Caco-2 (cell line): ENCODE measurements around the gene CDKAL1. TPM values are rescaled to one million over a fixed set of nuclear protein-coding genes. Genes with fewer than 3 reads are reported as not detected.
"Not testable (repeated sequence)": the region's sequence is repeated elsewhere in the genome, so short reads cannot be mapped to it uniquely, and the experiment has no call there.

Experiments
- BruUV-seq: library from RNA; stranded (reverse); fragments of 400-500 nt; replicated peaks from 2 replicates; lab custom pipeline; 2021; lab: Mats Ljungman, UMichigan
- CTCF ChIA-PET: fragments of 300-600 bp; sonication (Branson Sonifier 250); formaldehyde crosslinking; loops from one replicate; lab custom pipeline; 2022; ENCODE audit warnings: antibody characterized with exemption; lab: Charles Lee
- POLR2A ChIA-PET: fragments of 300-600 bp; sonication (Branson Sonifier 250); formaldehyde crosslinking; loops from one replicate; lab custom pipeline; 2022; ENCODE audit warnings: antibody characterized with exemption; lab: Charles Lee
- DNase-seq, 2 experiments: peaks; one replicate each; pipeline versions ENCODE4 v3.0.0 to v3.0.0-alpha.2; 2020 to 2022
- H3K27me3 ChIP-seq: replicated peaks from 2 replicates; pipeline ENCODE4 v1.6.0; 2011; ENCODE audit warnings: low read length; ENCODE audit not compliant: control insufficient read depth, insufficient read depth
- H3K36me3 ChIP-seq: 2 replicates; pipeline ENCODE4 v1.5.1; 2011; ENCODE audit warnings: low read length; ENCODE audit not compliant: control insufficient read depth, insufficient read depth
- H3K4me1 ChIP-seq: fragments of 250-450 bp; sonication (Bioruptor Pico); 2 replicates; pipeline ENCODE4 v1.5.1; 2020; ENCODE audit warnings: mild to moderate bottlenecking
- H3K4me3 ChIP-seq: 2 replicates; pipeline ENCODE4 v1.5.1; 2011; ENCODE audit warnings: low read depth, mild to moderate bottlenecking, control low read depth, low read length
- H3K9me3 ChIP-seq: fragments of 250-450 bp; sonication (Bioruptor Pico); 2 replicates; pipeline ENCODE4 v1.5.1; 2020; ENCODE audit warnings: mild to moderate bottlenecking, moderate library complexity
- H3K27ac Mint-ChIP-seq: one replicate; pipeline ENCODE4 v1.8.0; 2022; ENCODE audit warnings: mixed read lengths; ENCODE audit not compliant: unreplicated experiment
- H3K27me3 Mint-ChIP-seq: one replicate; pipeline ENCODE4 v1.8.0; 2022; ENCODE audit warnings: mixed read lengths; ENCODE audit not compliant: insufficient read depth, unreplicated experiment
- H3K36me3 Mint-ChIP-seq: one replicate; pipeline ENCODE4 v1.8.0; 2022; ENCODE audit warnings: mild to moderate bottlenecking, mixed read lengths; ENCODE audit not compliant: insufficient read depth, unreplicated experiment
- H3K4me1 Mint-ChIP-seq: one replicate; pipeline ENCODE4 v1.8.0; 2022; ENCODE audit warnings: low read depth, mixed read lengths; ENCODE audit not compliant: unreplicated experiment
- H3K4me3 Mint-ChIP-seq: one replicate; pipeline ENCODE4 v1.8.0; 2022; ENCODE audit warnings: mild to moderate bottlenecking, moderate library complexity, mixed read lengths; ENCODE audit not compliant: unreplicated experiment
- H3K9me3 Mint-ChIP-seq: one replicate; pipeline ENCODE4 v1.8.0; 2022; ENCODE audit warnings: mixed read lengths; ENCODE audit not compliant: unreplicated experiment
- intact Hi-C: fragments of 100-400 bp; cut with micrococcal nuclease; formaldehyde crosslinking; loops from one replicate; pipeline ENCODE4 v1.10.0; 2022; ENCODE audit not compliant: unreplicated experiment
- total RNA-seq: library from RNA; stranded (reverse); gene quantifications from 2 replicates; pipeline ENCODE4 v1.2.3, GENCODE V29; 2022
- TF ChIP-seq, protein P1 (sequence below), 2 experiments: fragments of 200-600 bp in 1 of 2; IDR thresholded peaks; 1 replicate in 1 of 2; 2 replicates in 1 of 2; pipeline versions ENCODE4 v1.5.1 to v1.8.0; 2011 to 2022; ENCODE audit warnings: antibody characterized with exemption in 1 of 2, control low read depth in 1 of 2, inconsistent platforms in 1 of 2, low read depth in 1 of 2, low read length in 1 of 2, mild to moderate bottlenecking in 1 of 2, moderate library complexity in 1 of 2; ENCODE audit not compliant: insufficient read depth in 1 of 2, severe bottlenecking in 1 of 2, unreplicated experiment in 1 of 2

The CDKAL1 gene
- total RNA-seq, 1 experiment from 2014 or later, result 18.7 TPM

DNA sequence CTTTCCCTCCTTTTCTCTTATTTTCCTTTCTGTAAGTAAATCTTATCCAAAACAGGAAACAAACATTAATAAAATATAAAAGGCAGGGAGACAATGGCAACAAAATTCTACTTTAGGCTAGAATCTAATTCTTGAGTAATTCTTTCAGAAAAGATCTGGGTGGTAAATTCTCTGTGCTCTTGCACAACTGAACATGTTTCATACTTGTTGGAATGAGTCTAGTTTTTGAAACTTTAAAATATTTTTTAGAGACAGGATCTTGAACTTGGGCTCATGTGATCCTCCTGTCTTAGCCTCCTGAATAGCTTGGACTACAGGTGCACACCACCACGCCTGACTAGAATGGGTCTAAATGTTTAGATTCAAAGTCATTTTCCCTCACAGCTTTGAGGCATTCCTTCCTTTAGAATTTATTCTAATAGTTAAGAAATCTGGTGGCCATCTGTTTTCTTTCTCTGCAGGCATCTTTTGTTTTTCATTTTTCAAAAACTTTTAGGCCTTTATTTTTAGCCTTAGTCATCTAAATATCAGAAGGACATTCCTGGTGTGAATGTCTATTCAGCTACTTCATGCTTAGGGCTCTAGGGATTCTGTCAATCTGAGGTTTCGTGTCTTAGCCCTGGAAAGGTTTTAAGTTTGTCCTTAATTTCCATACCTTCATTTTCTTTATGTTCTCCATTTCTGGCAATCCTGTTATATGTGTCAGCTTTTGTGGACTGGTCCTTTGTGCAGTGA, 76.5 kb downstream of the CDKAL1 start:
- DNase-seq, result no peak
- Mint-ChIP-seq H3K27ac (no peak overlapping the region), H3K9me3 (peaks cover 17% of the 10 kb centered on the region), H3K4me1 (peaks cover 12% of the 10 kb centered on the region), H3K4me3 (no peak overlapping the region), H3K36me3 (no peaks in the 10 kb centered on the region), H3K27me3 (no peaks in the 10 kb centered on the region)
- peaks cover 10% of the 10 kb centered on the region for H3K4me1 ChIP-seq
- no peaks in the 10 kb centered on the region for H3K36me3 ChIP-seq
- no peak overlapping the region for H3K4me3 ChIP-seq
- intact Hi-C loops, result no loop called here
- ChIA-PET CTCF (no interaction called here), POLR2A (no interaction called here)
- no peaks in the 10 kb centered on the region for H3K9me3 ChIP-seq
- BruUV-seq, result no TSS peak
- TF ChIP-seq, protein P1, sequence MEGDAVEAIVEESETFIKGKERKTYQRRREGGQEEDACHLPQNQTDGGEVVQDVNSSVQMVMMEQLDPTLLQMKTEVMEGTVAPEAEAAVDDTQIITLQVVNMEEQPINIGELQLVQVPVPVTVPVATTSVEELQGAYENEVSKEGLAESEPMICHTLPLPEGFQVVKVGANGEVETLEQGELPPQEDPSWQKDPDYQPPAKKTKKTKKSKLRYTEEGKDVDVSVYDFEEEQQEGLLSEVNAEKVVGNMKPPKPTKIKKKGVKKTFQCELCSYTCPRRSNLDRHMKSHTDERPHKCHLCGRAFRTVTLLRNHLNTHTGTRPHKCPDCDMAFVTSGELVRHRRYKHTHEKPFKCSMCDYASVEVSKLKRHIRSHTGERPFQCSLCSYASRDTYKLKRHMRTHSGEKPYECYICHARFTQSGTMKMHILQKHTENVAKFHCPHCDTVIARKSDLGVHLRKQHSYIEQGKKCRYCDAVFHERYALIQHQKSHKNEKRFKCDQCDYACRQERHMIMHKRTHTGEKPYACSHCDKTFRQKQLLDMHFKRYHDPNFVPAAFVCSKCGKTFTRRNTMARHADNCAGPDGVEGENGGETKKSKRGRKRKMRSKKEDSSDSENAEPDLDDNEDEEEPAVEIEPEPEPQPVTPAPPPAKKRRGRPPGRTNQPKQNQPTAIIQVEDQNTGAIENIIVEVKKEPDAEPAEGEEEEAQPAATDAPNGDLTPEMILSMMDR (IDR thresholded peaks at IDR 0.05; ENCODE audit: insufficient read depth in 1 of 2, low read depth in 1 of 2, low read length in 1 of 2, severe bottlenecking in 1 of 2, unreplicated experiment in 1 of 2), result no peak
- H3K27me3 ChIP-seq, result no peaks in the 10 kb centered on the region

DNA sequence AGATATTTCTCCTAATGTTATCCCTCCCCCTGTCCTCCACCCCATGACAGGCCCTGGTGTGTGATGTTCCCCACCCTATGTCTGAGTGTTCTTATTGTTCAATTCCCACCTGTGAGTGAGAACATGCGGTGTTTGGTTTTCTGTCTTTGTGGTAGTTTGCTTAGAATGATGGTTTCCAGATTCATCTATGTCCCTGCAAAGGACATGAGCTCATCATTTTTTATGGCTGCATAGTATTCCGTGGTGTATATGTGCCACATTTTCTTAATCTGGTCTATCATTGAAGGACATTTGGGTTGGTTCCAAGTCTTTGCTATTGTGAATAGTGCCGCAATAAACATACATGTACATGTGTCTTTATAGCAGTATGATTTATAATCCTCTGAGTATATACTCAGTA, 83.3 kb downstream of the CDKAL1 start:
- H3K4me3 Mint-ChIP-seq, H3K27ac Mint-ChIP-seq, H3K4me3 ChIP-seq, H3K36me3 Mint-ChIP-seq, H3K27me3 ChIP-seq, H3K36me3 ChIP-seq, H3K4me1 Mint-ChIP-seq, DNase-seq, POLR2A ChIA-PET, intact Hi-C loops, BruUV-seq, H3K9me3 Mint-ChIP-seq, H3K4me1 ChIP-seq, H3K9me3 ChIP-seq, CTCF ChIA-PET, H3K27me3 Mint-ChIP-seq: not testable (repeated sequence)

DNA sequence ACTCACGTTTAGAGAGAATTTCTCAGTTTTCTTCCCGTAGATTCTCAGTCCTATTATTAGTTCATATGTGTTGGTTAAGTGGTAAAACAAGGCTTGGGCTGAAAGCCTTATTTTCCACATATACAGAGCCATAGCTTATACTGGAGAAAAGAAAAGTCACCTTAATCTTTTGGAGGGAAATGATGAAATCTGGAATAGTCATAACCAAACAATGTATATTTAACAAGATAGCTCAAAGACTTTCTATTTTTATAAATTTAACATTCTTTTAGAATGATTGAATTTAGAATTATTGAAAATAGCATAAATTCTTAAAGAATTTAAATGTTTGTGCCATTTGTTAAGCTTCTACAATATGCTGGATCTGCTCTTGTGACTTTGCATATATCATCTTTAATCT, 85.8 kb downstream of the CDKAL1 start:
- Histone ChIP-seq H3K36me3 (no peaks in the 10 kb centered on the region), H3K4me1 (no peaks in the 10 kb centered on the region), H3K27me3 (no peaks in the 10 kb centered on the region), H3K9me3 (no peaks in the 10 kb centered on the region), H3K4me3 (no peak overlapping the region)
- Mint-ChIP-seq H3K9me3 (no peaks in the 10 kb centered on the region), H3K27ac (no peak overlapping the region), H3K36me3 (no peaks in the 10 kb centered on the region), H3K27me3 (no peaks in the 10 kb centered on the region), H3K4me1 (peaks cover 7% of the 10 kb centered on the region), H3K4me3 (no peak overlapping the region)
- no TSS peak for BruUV-seq
- CTCF ChIA-PET, result no interaction called here
- TF ChIP-seq, protein P1 (IDR thresholded peaks at IDR 0.05; ENCODE audit: insufficient read depth in 1 of 2, low read depth in 1 of 2, low read length in 1 of 2, severe bottlenecking in 1 of 2, unreplicated experiment in 1 of 2), result no peak
- intact Hi-C loops, result no loop called here
- no peak for DNase-seq
- POLR2A ChIA-PET, result no interaction called here
